Measurements from ENCODE around the gene DNAH7. TPM values are rescaled to one million over a fixed set of nuclear protein-coding genes. Genes with fewer than 3 reads are reported as not detected.
A peak's percentile ranks its signal among the peaks of the same experiment; 100 is the strongest.

DNAH7 gene
- total RNA-seq, 1 experiment from 2014 or later = 0.09 TPM

GRCh38 chr2:196112418-196113034, 43.9 kb upstream of the DNAH7 start:
- no peak for TF ChIP-seq CTCF (conservative IDR thresholded peaks at IDR 0.05)
- Histone ChIP-seq H3K4me2 (ENCODE audit: insufficient read depth, insufficient read length, low read length) (no peak overlapping the region), H3K14ac (ENCODE audit: insufficient read depth, low read length) (no peak overlapping the region), H3K23ac (ENCODE audit: insufficient read length, low read depth, low read length) (no peak overlapping the region), H3T11ph (ENCODE audit: low read length) (no peak overlapping the region), H3K79me1 (ENCODE audit: insufficient read depth, low read depth, low read length, poor library complexity, severe bottlenecking) (no peaks in the 10 kb centered on the region), H2BK20ac (ENCODE audit: low read depth, low read length, poor library complexity, severe bottlenecking) (no peak overlapping the region), H2BK15ac (ENCODE audit: low read depth, low read length) (no peak overlapping the region), H3K4ac (ENCODE audit: low read depth, low read length) (no peak overlapping the region), H2BK12ac (ENCODE audit: insufficient read length, low read depth, low read length) (no peak overlapping the region), H3K79me2 (ENCODE audit: insufficient read depth, low read length) (no peaks in the 10 kb centered on the region), H3K27me3 (ENCODE audit: insufficient read depth, low read length) (no peaks in the 10 kb centered on the region), H4K5ac (ENCODE audit: insufficient read length, low read depth, low read length) (no peak overlapping the region), H2BK120ac (ENCODE audit: low read depth, low read length, poor library complexity, severe bottlenecking) (no peak overlapping the region), H3K9ac (ENCODE audit: extremely low read depth, insufficient read length, low read length) (no peak overlapping the region), H3K27ac (ENCODE audit: insufficient read length, low read depth, low read length) (peak overlapping the region; percentile 92), H4K8ac (replicated peaks; ENCODE audit: insufficient read length, low read depth, low read length) (no peak overlapping the region), H2AFZ (ENCODE audit: low read length) (no peak overlapping the region), H2BK5ac (ENCODE audit: insufficient read length, low read length) (no peak overlapping the region), H3K9me3 (ENCODE audit: control insufficient read depth, low read depth, low read length) (no peaks in the 10 kb centered on the region), H3K56ac (ENCODE audit: insufficient read length, low read depth, low read length) (no peak overlapping the region), H3K4me1 (ENCODE audit: insufficient read depth, low read length) (0 out of 2 replicates have a peak, but pooled peaks cover 2% of the 10 kb centered on the region), H4K20me1 (ENCODE audit: control insufficient read depth, insufficient read depth, insufficient read length) (no peaks in the 10 kb centered on the region), H3K18ac (ENCODE audit: insufficient read length, low read depth, low read length) (no peak overlapping the region), H4K91ac (ENCODE audit: insufficient read length, low read depth, low read length) (no peak overlapping the region), H3K23me2 (ENCODE audit: insufficient read length, low read depth, low read length, poor library complexity, severe bottlenecking) (no peaks in the 10 kb centered on the region), H2AK5ac (ENCODE audit: insufficient read length, low read length) (no peak overlapping the region)
- DNase-seq = no peak
- no CpG with 5 or more reads among the region's 5 CpGs for WGBS (ENCODE audit: extremely low coverage, insufficient read length, low lambda C conversion rate)
- no peaks in the 10 kb centered on the region; a peak in 1 of 7 replicates for H3K36me3 Mint-ChIP-seq (ENCODE audit: insufficient read depth in 1 of 3, low read depth in 3 of 3)
- peaks cover 40 to 42% of the 10 kb centered on the region in 2 experiments for H3K4me1 Mint-ChIP-seq
- peak overlapping the region; percentile 81 to 100 (median 99); a peak in 5 of 7 replicates for H3K27ac Mint-ChIP-seq
- no peaks in the 10 kb centered on the region for H3K27me3 Mint-ChIP-seq (ENCODE audit: low read depth)
- no peaks in the 10 kb centered on the region for H3K9me3 Mint-ChIP-seq
- H3K4me3 Mint-ChIP-seq = no peak overlapping the region; a peak in 1 of 5 replicates

All from H9 (cell line).